CD14-positive monocyte (primary cell): ENCODE measurements around the gene MACROD2. TPM values are rescaled to one million over a fixed set of nuclear protein-coding genes. Genes with fewer than 3 reads are reported as not detected.

Experiments used
- DNase-seq, 3 donors: peaks; one replicate each; pipeline ENCODE4 v3.0.0-alpha.2; 2011 to 2022
- H2AFZ ChIP-seq: 2 replicates; pipeline ENCODE4 v1.6.0; 2012; ENCODE audit warnings: mild to moderate bottlenecking, low read depth, low read length, inconsistent platforms; ENCODE audit not compliant: insufficient read depth, poor library complexity, severe bottlenecking
- H3K27ac ChIP-seq, 2 donors: 1 replicate in 1 of 2; 2 replicates in 1 of 2; pipeline ENCODE4 v1.5.1; 2012 to 2013; ENCODE audit warnings: low read length in 2 of 2, control low read depth in 1 of 2, inconsistent platforms in 1 of 2, low read depth in 1 of 2, mild to moderate bottlenecking in 1 of 2
- H3K27me3 ChIP-seq, 2 donors: one replicate each; pipeline versions ENCODE4 v1.6.0 to v1.6.1; 2011 to 2013; ENCODE audit warnings: low read length in 2 of 2; ENCODE audit not compliant: control insufficient read depth in 2 of 2, insufficient read depth in 2 of 2
- H3K36me3 ChIP-seq, 2 donors: replicated peaks in 1 of 2; 1 replicate in 1 of 2; 2 replicates in 1 of 2; pipeline versions ENCODE4 v1.5.1 to v1.6.1; 2012 to 2013; ENCODE audit warnings: low read length in 2 of 2, control low read depth in 1 of 2, inconsistent platforms in 1 of 2, mild to moderate bottlenecking in 1 of 2; ENCODE audit not compliant: insufficient read depth in 2 of 2, control insufficient read depth in 1 of 2
- H3K4me1 ChIP-seq, 2 donors: 1 replicate in 1 of 2; 2 replicates in 1 of 2; pipeline versions ENCODE4 v1.5.1 to v1.6.1; 2012 to 2013; ENCODE audit warnings: low read length in 2 of 2, control low read depth in 1 of 2, inconsistent platforms in 1 of 2, mild to moderate bottlenecking in 1 of 2, moderate library complexity in 1 of 2; ENCODE audit not compliant: insufficient read depth in 2 of 2, control insufficient read depth in 1 of 2
- H3K4me2 ChIP-seq: replicated peaks from 2 replicates; pipeline ENCODE3; 2012; ENCODE audit warnings: low read length, moderate library complexity, mild to moderate bottlenecking; ENCODE audit not compliant: poor library complexity, severe bottlenecking; ENCODE audit errors: extremely low read depth
- H3K4me3 ChIP-seq, 3 experiments: fragments of 200-600 bp in 1 of 3; sonication (generic) in 1 of 3; replicated peaks in 1 of 3; 1 replicate in 2 of 3; 2 replicates in 1 of 3; pipeline ENCODE4 v1.5.1; 2011 to 2013; ENCODE audit warnings: low read length in 3 of 3, mild to moderate bottlenecking in 3 of 3, control low read depth in 2 of 3, low read depth in 2 of 3, inconsistent platforms in 1 of 3, moderate library complexity in 1 of 3
- H3K79me2 ChIP-seq: 2 replicates; pipeline ENCODE4 v1.6.0; 2012; ENCODE audit warnings: mild to moderate bottlenecking, control low read depth, inconsistent platforms, low read length, moderate library complexity; ENCODE audit not compliant: insufficient read depth
- H3K9ac ChIP-seq: 2 replicates; pipeline ENCODE4 v1.6.0; 2017; ENCODE audit warnings: low read length, mild to moderate bottlenecking; ENCODE audit not compliant: insufficient read depth, poor library complexity, severe bottlenecking
- H3K9me3 ChIP-seq, 2 donors: replicated peaks in 1 of 2; 1 replicate in 1 of 2; 2 replicates in 1 of 2; pipeline versions ENCODE4 v1.5.1 to v1.6.1; 2012 to 2013; ENCODE audit warnings: low read length in 2 of 2, control low read depth in 1 of 2; ENCODE audit not compliant: control insufficient read depth in 1 of 2, insufficient read depth in 1 of 2
- H4K20me1 ChIP-seq: 2 replicates; pipeline ENCODE4 v1.6.0; 2012; ENCODE audit warnings: mild to moderate bottlenecking, low read length, control low read depth, moderate library complexity; ENCODE audit not compliant: insufficient read depth
- H3K27ac Mint-ChIP-seq, 7 donors: one replicate each; pipeline ENCODE4 v1.8.0; 2020; ENCODE audit warnings: mild to moderate bottlenecking in 7 of 7, mixed read lengths in 7 of 7, moderate library complexity in 6 of 7, inconsistent platforms in 2 of 7
- H3K27me3 Mint-ChIP-seq, 3 donors: one replicate each; pipeline ENCODE4 v1.8.0; 2021 to 2022; ENCODE audit warnings: low read depth in 3 of 3, mild to moderate bottlenecking in 3 of 3, mixed read lengths in 3 of 3, moderate library complexity in 3 of 3, inconsistent platforms in 1 of 3
- H3K36me3 Mint-ChIP-seq, 2 donors: one replicate each; pipeline ENCODE4 v1.8.0; 2020; ENCODE audit warnings: mixed read lengths in 2 of 2, inconsistent platforms in 1 of 2, mild to moderate bottlenecking in 1 of 2
- H3K4me1 Mint-ChIP-seq: one replicate; pipeline ENCODE4 v1.8.0; 2020; ENCODE audit warnings: mild to moderate bottlenecking, mixed read lengths
- H3K4me3 Mint-ChIP-seq, 2 donors: one replicate each; pipeline ENCODE4 v1.8.0; 2020; ENCODE audit warnings: mild to moderate bottlenecking in 2 of 2, mixed read lengths in 2 of 2, moderate library complexity in 1 of 2
- H3K9me3 Mint-ChIP-seq, 7 donors: one replicate each; pipeline ENCODE4 v1.8.0; 2020 to 2022; ENCODE audit warnings: mixed read lengths in 7 of 7, mild to moderate bottlenecking in 6 of 7, moderate library complexity in 6 of 7, inconsistent platforms in 2 of 7
- WGBS: methylation state at CpG from one replicate; pipeline ENCODE4 v1.1.5; 2013; ENCODE audit warnings: missing lambda C conversion rate; ENCODE audit not compliant: insufficient coverage; 5-methylcytosine and 5-hydroxymethylcytosine counted together
- intact Hi-C, 2 donors: fragments of 100-400 bp; cut with micrococcal nuclease; formaldehyde crosslinking; loops; one replicate each; pipeline versions ENCODE4 v1.15.0 to v1.15.1; 2023
- polyA plus RNA-seq, 3 donors: library from polyadenylated mRNA; depleted of rRNA in 1 of 3; unstranded in 2 of 3; stranded (reverse) in 1 of 3; fragments of 300-500 nt in 2 of 3; fragments of >200 nt in 1 of 3; fragmentation: Illumina TruSeq in 2 of 3; gene quantifications; 1 replicate in 2 of 3; 2 replicates in 1 of 3; pipeline ENCODE4 v1.2.3, GENCODE V29; 2012 to 2021
- TF ChIP-seq, protein P1 (sequence below): fragments of 200-600 bp; IDR thresholded peaks from one replicate; pipeline ENCODE4 v1.8.0; 2022; ENCODE audit warnings: antibody characterized with exemption, mild to moderate bottlenecking

The MACROD2 gene
- polyA plus RNA-seq, 3 donors: 0.23 TPM; not detected in 2

DNA sequence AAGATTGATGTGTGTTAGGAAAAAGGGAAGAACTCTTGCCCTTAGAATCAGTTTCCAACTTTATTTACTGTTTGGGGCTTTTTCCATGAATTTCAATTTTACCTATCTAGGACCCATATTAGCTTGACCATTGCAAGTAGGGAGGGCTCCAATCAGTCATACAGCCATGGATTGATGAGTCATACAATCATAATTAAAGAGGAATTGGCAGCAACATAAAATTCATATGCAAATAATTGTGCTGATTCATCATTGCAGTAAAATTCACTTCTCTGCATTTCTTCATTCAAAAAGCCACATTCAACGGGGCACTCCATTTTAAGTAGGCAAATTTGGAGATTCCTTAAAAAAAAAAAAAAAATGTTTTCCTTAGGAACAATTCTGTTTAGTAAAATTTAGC, 1561.6 kb downstream of the MACROD2 start:
- H3K27ac ChIP-seq: no peak overlapping the region
- Mint-ChIP-seq H3K27ac (no peak overlapping the region), H3K4me1 (no peaks in the 10 kb centered on the region), H3K36me3 (no peaks in the 10 kb centered on the region), H3K9me3 (peaks cover 6 to 26% (median 14%) of the 10 kb centered on the region in 7 donors), H3K27me3 (no peaks in the 10 kb centered on the region), H3K4me3 (no peak overlapping the region)
- H4K20me1 ChIP-seq: no peaks in the 10 kb centered on the region
- peaks cover 14 to 31% of the 10 kb centered on the region in 2 donors for H3K9me3 ChIP-seq
- H3K4me2 ChIP-seq: no peak overlapping the region
- intact Hi-C loops: no loop called here
- H2AFZ ChIP-seq: no peak overlapping the region
- H3K9ac ChIP-seq: no peak overlapping the region
- no peak for DNase-seq
- TF ChIP-seq, protein P1, sequence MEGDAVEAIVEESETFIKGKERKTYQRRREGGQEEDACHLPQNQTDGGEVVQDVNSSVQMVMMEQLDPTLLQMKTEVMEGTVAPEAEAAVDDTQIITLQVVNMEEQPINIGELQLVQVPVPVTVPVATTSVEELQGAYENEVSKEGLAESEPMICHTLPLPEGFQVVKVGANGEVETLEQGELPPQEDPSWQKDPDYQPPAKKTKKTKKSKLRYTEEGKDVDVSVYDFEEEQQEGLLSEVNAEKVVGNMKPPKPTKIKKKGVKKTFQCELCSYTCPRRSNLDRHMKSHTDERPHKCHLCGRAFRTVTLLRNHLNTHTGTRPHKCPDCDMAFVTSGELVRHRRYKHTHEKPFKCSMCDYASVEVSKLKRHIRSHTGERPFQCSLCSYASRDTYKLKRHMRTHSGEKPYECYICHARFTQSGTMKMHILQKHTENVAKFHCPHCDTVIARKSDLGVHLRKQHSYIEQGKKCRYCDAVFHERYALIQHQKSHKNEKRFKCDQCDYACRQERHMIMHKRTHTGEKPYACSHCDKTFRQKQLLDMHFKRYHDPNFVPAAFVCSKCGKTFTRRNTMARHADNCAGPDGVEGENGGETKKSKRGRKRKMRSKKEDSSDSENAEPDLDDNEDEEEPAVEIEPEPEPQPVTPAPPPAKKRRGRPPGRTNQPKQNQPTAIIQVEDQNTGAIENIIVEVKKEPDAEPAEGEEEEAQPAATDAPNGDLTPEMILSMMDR: no peak
- H3K36me3 ChIP-seq: no peaks in the 10 kb centered on the region
- H3K27me3 ChIP-seq: no peaks in the 10 kb centered on the region
- no peaks in the 10 kb centered on the region for H3K79me2 ChIP-seq
- no peak overlapping the region for H3K4me3 ChIP-seq
- H3K4me1 ChIP-seq: no peaks in the 10 kb centered on the region
- WGBS: no CpG with 5 or more reads among the region's 1 CpG

DNA sequence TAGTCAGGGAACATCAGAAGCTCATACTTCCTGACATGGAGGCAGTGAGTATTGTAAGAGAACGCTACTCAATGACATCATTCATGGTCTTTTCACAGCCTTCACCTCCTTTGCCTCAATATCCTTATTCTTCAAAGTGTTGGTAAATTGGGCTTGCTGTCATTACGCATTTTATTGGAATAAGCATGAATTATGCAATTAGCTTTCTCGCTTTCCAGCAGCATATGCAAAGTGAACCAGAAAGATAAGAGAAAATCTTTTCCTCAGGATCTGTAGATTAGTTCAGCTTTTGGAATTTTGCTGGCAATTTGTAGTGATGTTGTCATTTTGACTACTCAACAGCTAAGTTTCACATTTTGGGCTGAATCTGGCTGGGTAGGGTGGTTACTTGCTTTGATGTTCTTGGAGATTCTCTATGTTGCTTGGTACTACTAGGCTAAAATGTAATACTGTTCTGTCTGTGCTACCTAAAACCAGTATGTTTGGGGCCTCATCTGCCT, 1565.8 kb downstream of the MACROD2 start:
- H2AFZ ChIP-seq: no peak overlapping the region
- no peak overlapping the region for H3K27ac Mint-ChIP-seq
- no CpG with 5 or more reads among the region's 3 CpGs for WGBS
- no peak overlapping the region for H3K9ac ChIP-seq
- H3K4me2 ChIP-seq: no peak overlapping the region
- H3K36me3 ChIP-seq: no peaks in the 10 kb centered on the region
- DNase-seq: no peak
- H3K4me3 ChIP-seq: no peak overlapping the region
- no peaks in the 10 kb centered on the region for H3K27me3 Mint-ChIP-seq
- no peak overlapping the region for H3K27ac ChIP-seq
- H3K79me2 ChIP-seq: no peaks in the 10 kb centered on the region
- no peak overlapping the region for H3K4me3 Mint-ChIP-seq
- peaks cover 0 to 11% (median 6%) of the 10 kb centered on the region in 7 donors for H3K9me3 Mint-ChIP-seq
- intact Hi-C loops: no loop called here
- no peaks in the 10 kb centered on the region for H3K4me1 ChIP-seq
- no peaks in the 10 kb centered on the region for H3K4me1 Mint-ChIP-seq
- H3K9me3 ChIP-seq: peaks cover 4 to 7% of the 10 kb centered on the region in 2 donors
- no peaks in the 10 kb centered on the region for H4K20me1 ChIP-seq
- H3K27me3 ChIP-seq: no peaks in the 10 kb centered on the region
- no peaks in the 10 kb centered on the region for H3K36me3 Mint-ChIP-seq
- TF ChIP-seq, protein P1: no peak
